GM21825 (cell line): Measurements from ENCODE around the gene RHOH.
"Not testable (repeated sequence)": the region's sequence is repeated elsewhere in the genome, so short reads cannot be mapped to it uniquely, and the experiment has no call there.

Experiments used
- ATAC-seq: cut with Tn5 transposase; IDR thresholded peaks from one replicate; pipeline ENCODE4 v1.9.1; 2021; ENCODE audit warnings: mild to moderate bottlenecking, moderate library complexity; ENCODE audit not compliant: unreplicated experiment

Gene RHOH

GRCh38 chr4:40289366-40290188 lies 92.7 kb downstream of the RHOH start:
- ATAC-seq: no peak

GRCh38 chr4:40290611-40291186 lies 93.9 kb downstream of the RHOH start:
- ATAC-seq: not testable (repeated sequence)

- no peak for ATAC-seq
Measured at GRCh38 chr4:40292313-40292759, 95.5 kb downstream of the RHOH start.

DNA sequence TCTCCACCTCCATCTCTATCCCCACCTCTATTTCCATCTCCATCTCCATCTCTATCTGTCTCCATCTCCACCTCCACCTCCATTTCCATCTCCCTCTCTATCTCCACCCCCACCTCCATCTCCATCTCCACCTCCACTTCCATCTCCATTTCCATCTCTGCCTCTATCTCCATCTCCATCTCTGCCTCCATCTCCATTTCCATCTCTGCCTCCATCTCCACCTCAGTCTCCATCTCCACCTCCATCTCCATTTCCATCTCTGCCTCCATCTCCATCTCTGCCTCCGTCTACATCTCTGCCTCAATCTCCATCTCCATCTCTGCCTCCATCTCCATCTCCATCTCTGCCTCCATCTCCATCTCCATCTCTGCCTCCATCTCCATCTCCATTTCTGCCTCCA lies 97.5 kb downstream of the RHOH start:
- ATAC-seq: no peak

DNA sequence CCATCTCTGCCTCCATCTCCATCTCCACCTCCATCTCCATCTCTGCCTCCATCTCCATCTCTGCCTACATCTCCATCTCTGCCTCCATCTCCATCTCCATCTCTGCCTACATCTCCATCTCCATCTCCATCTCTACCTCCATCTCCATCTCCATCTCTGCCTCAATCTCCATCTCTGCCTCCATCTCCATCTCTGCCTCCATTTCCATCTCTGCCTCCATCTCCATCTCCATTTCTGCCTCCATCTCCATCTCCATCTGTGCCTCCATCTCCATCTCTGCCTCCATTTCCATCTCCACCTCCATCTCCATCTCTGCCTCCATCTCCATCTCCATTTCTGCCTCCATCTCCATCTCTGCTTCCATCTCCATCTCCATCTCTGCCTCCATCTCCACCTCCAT lies 98.2 kb downstream of the RHOH start:
- not testable (repeated sequence) for ATAC-seq

- ATAC-seq: no peak
Measured at GRCh38 chr4:40295572-40295971, 98.7 kb downstream of the RHOH start.
